ENCODE results near the gene MYNN. TPM values are rescaled to one million over a fixed set of nuclear protein-coding genes. Genes with fewer than 3 reads are reported as not detected.
"Not testable (repeated sequence)": the region's sequence is repeated elsewhere in the genome, so short reads cannot be mapped to it uniquely, and the experiment has no call there.

MYNN gene
- total RNA-seq (7.9 and 16.7 TPM in 2 replicates), polyA plus RNA-seq (12.8 and 13.6 TPM in 2 replicates)

DNA sequence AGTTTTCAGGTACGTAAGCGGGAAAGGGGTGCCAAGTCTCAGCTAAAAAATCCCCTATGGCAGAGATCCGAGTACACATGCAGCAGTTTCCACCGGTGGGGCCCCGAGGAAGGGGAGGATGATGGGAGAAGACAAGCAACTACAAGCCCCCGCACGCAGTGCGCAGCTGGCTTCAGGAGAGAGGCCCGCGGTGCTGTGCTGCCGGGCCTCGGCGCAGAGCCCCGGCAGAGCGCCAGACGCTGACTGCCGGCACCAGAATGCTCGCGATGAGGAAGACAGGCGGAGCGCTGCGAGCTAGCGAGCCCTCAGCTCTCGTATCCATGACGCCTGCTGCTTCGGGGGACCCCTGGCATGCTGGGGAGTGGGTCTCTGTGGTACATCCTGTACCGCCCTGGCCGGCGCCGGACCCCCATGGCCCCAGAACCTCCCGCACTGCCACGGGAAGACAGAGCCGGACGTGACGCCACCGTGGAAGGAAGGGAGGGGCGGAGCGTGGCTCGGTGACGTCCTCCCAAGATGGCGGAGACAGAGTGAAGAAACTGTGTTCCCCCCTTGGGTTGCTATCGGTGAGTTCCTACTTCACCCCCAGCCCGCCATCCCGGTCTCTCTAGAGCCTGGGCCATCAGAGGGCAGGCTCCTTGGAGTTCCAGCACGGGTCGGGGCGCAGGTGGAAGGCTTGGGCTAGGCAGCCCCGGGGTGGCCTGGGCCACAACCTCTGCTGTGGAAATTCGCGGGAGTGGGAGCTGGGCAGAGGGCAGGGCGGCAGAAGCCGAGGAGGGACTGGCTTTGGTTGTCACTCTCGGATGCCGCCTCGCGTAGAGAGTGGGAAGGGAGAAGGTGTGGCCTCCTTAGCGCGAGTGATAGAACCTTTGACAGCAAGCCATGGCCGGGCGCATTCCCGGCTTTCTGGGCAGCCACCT lies at the start of gene MYNN:
Gene MYNN (plus strand): TSS at position 500 of the 920 bp plus-strand sequence. CDS start 900 bp downstream, outside the sequence.
- Histone ChIP-seq H3K9me3 (ENCODE audit: low read depth) (no peaks in the 10 kb centered on the region), H3K27me3 (no peaks in the 10 kb centered on the region), H3K4me3 (peak within 1 kb of the TSS; percentile 81), H3K36me3 (peaks cover 33% of the 10 kb centered on the region), H3K27ac (peak within 1 kb of the TSS; percentile 99), H3K4me1 (ENCODE audit: low read depth) (peaks cover 9% of the 10 kb centered on the region)
- peak; percentile 92 to 94 for DNase-seq (ENCODE audit: low read depth in 1 of 2, low spot score in 1 of 2)
- TF ChIP-seq CTCF (IDR thresholded peaks at IDR 0.05; ENCODE audit: low read depth, low read length) = peak; percentile 16

DNA sequence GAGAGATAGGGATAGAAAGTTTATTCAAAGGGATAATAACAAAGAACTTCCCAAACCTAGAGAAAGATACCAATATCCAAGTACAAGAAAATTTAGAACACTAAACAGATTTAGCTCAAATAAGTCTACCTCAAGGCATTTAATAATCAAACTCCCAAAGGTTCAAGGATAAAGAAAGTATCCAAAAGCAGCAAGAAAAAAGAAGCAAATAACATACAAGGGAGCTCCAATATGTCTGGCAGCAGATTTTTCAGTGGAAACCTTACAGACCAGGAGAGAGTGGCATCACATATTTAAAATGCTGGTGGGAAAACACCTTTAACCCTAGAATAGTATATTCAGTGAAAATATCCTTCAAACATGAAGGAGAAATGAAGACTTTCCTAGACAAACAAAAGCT lies 41.3 kb upstream of the MYNN start:
- not testable (repeated sequence) for H3K27ac ChIP-seq; H3K4me3 ChIP-seq; DNase-seq (ENCODE audit: low read depth in 1 of 2, low spot score in 1 of 2); H3K9me3 ChIP-seq (ENCODE audit: low read depth); H3K36me3 ChIP-seq; H3K27me3 ChIP-seq; H3K4me1 ChIP-seq (ENCODE audit: low read depth)

DNA sequence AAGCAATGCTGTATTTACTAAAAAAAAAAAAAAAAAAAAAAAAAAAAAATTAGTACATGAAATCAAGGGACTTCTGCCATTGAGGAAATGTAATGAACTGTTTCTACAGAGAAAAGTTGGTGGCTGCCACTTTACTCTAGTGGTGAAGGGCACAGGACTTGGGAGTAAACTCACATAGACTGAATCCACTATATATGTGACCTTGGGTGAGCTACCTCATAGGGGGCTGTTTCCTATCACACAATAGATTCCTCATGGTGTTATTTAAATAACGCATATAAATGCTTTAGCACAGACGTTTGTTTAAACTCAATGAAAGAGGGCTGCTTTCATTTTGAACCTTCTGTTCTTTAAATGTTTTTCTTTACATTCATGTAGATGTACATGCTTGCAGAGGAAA lies 34.1 kb upstream of the MYNN start:
- H3K36me3 ChIP-seq = no peaks in the 10 kb centered on the region
- no peak overlapping the region for H3K4me3 ChIP-seq
- no peaks in the 10 kb centered on the region for H3K27me3 ChIP-seq
- H3K27ac ChIP-seq = no peak overlapping the region
- TF ChIP-seq CTCF (IDR thresholded peaks at IDR 0.05; ENCODE audit: low read depth, low read length) = no peak
- H3K9me3 ChIP-seq (ENCODE audit: low read depth) = no peaks in the 10 kb centered on the region
- no peak for DNase-seq (ENCODE audit: low read depth in 1 of 2, low spot score in 1 of 2)
- no peaks in the 10 kb centered on the region for H3K4me1 ChIP-seq (ENCODE audit: low read depth)

DNA sequence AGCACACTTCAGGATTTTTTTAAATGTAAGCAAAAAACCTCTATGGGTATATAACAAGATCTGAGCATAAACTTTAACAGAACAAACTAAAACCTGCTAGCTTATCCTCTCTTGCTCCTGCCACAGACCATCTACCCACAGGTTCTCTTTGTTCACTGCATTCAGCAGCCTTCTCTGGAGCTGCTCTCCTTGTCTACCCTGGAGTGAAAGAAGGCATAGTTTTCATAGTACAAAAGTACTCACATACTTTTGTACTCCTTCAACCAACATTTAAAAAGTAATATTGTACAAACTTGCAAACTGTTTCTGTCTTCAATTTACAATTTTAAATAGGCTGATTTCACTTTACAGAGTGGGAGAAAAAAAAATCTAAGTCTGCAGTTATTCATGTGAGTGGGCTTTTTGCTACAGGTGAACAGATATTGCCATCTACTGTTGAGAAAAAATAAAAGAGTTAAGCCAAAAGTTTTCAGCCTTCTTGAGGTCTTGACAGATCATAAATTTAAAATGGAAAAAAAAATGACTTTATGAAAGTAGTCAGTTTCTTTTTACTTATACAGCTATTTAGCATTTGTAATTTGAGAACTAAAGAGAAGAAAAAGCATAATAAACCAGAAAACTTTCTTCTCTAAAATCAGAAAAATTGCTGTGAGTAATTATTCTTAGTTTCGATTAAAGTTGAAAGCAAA lies 28.7 kb upstream of the MYNN start:
- peak; percentile 46 for TF ChIP-seq CTCF (IDR thresholded peaks at IDR 0.05; ENCODE audit: low read depth, low read length)
- DNase-seq (ENCODE audit: low read depth in 1 of 2, low spot score in 1 of 2) = peak in 1 of 2 donors; percentile 62
- no peaks in the 10 kb centered on the region for H3K9me3 ChIP-seq (ENCODE audit: low read depth)
- H3K27ac ChIP-seq = no peak overlapping the region
- no peaks in the 10 kb centered on the region for H3K4me1 ChIP-seq (ENCODE audit: low read depth)
- H3K4me3 ChIP-seq = no peak overlapping the region
- H3K27me3 ChIP-seq = peaks cover 9% of the 10 kb centered on the region
- H3K36me3 ChIP-seq = no peaks in the 10 kb centered on the region

DNA sequence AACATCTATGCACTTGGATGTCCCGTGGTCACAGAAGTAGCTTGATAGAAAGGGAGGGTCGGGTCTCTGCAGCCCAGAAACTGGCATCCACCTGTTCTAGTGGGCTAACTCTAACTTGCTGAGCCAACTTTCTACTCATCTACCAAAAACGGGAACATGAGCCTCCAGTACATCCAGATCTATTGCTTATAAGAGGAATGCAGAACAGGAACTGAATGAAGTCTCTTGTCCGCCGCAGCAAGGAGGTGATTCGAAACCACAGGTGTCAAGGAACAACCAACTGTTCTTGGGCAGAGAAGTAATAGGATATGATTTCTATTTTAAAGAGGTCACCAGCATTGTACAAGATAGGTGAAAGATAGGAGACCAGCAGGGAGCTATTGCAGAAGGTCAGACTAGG lies 26.3 kb upstream of the MYNN start:
- H3K27me3 ChIP-seq = peaks cover 9% of the 10 kb centered on the region
- DNase-seq (ENCODE audit: low read depth in 1 of 2, low spot score in 1 of 2) = no peak
- H3K4me1 ChIP-seq (ENCODE audit: low read depth) = no peaks in the 10 kb centered on the region
- H3K4me3 ChIP-seq = no peak overlapping the region
- H3K36me3 ChIP-seq = no peaks in the 10 kb centered on the region
- no peak for TF ChIP-seq CTCF (IDR thresholded peaks at IDR 0.05; ENCODE audit: low read depth, low read length)
- no peaks in the 10 kb centered on the region for H3K9me3 ChIP-seq (ENCODE audit: low read depth)
- H3K27ac ChIP-seq = no peak overlapping the region

GRCh38 chr3:169748670-169749069 lies 24.5 kb upstream of the MYNN start:
- no peak for DNase-seq (ENCODE audit: low read depth in 1 of 2, low spot score in 1 of 2)
- no peaks in the 10 kb centered on the region for H3K36me3 ChIP-seq
- H3K4me1 ChIP-seq (ENCODE audit: low read depth) = no peaks in the 10 kb centered on the region
- H3K9me3 ChIP-seq (ENCODE audit: low read depth) = no peaks in the 10 kb centered on the region
- H3K4me3 ChIP-seq = no peak overlapping the region
- TF ChIP-seq CTCF (IDR thresholded peaks at IDR 0.05; ENCODE audit: low read depth, low read length) = no peak
- H3K27me3 ChIP-seq = peaks cover 9% of the 10 kb centered on the region
- no peak overlapping the region for H3K27ac ChIP-seq
